K562 (cell line): ENCODE data around the gene TCF19. TPM values are rescaled to one million over a fixed set of nuclear protein-coding genes. Genes with fewer than 3 reads are reported as not detected.

Source experiments
- CTCF ChIP-seq, 3 experiments: IDR thresholded peaks in 2 of 3; conservative IDR thresholded peaks in 1 of 3; 2 replicates each; pipeline ENCODE4 v1.5.1; 2011 to 2012; ENCODE audit warnings: low read length in 3 of 3, mild to moderate bottlenecking in 3 of 3, control low read depth in 2 of 3, improper control_type of control experiment in 1 of 3, inconsistent platforms in 1 of 3, low read depth in 1 of 3, mixed read lengths in 1 of 3, moderate library complexity in 1 of 3; ENCODE audit not compliant: insufficient read depth in 2 of 3
- JUND ChIP-seq, 2 experiments: IDR thresholded peaks; 2 replicates in 1 of 2; 3 replicates in 1 of 2; pipeline ENCODE4 v1.6.1; 2011; ENCODE audit warnings: borderline replicate concordance in 2 of 2, low read depth in 2 of 2, low read length in 2 of 2, improper control_type of control experiment in 1 of 2, missing biosample characterization in 1 of 2, missing genetic modification characterization in 1 of 2, missing genetic modification reagents in 1 of 2
- NKRF ChIP-seq: fragments of 450-650 bp; IDR thresholded peaks from 2 replicates; pipeline ENCODE4 v1.6.1; 2016; ENCODE audit warnings: borderline replicate concordance
- PTTG1 ChIP-seq: fragments of 450-650 bp; IDR thresholded peaks from 2 replicates; pipeline ENCODE4 v1.6.1; 2016; ENCODE audit warnings: low read depth, mild to moderate bottlenecking, missing genetic modification characterization, missing compliant biosample characterization
- SMARCA4 ChIP-seq: fragments of 450-650 bp; IDR thresholded peaks from 2 replicates; pipeline ENCODE4 v1.6.1; 2016
- TAF15 ChIP-seq: fragments of 200-400 bp; formaldehyde crosslinking; IDR thresholded peaks from 2 replicates; pipeline ENCODE4 v1.6.1; 2017; ENCODE audit warnings: mild to moderate bottlenecking, low read depth, low read length, moderate library complexity
- TGIF2 ChIP-seq: sonication (generic); formaldehyde crosslinking; IDR thresholded peaks from 2 replicates; pipeline ENCODE4 v1.8.1; 2022; ENCODE audit warnings: mild to moderate bottlenecking, missing genetic modification reagents, moderate library complexity
- VEZF1 ChIP-seq: fragments of 200-800 bp; sonication (Bioruptor generic); IDR thresholded peaks from 2 replicates; pipeline ENCODE4 v1.6.1; 2017; ENCODE audit warnings: missing genetic modification characterization, missing compliant biosample characterization
- ZC3H4 ChIP-seq: sonication (generic); formaldehyde crosslinking; IDR thresholded peaks from 2 replicates; pipeline ENCODE4 v1.9.0; 2021; ENCODE audit warnings: missing genetic modification reagents, borderline replicate concordance
- ZNF232 ChIP-seq: sonication (generic); formaldehyde crosslinking; IDR thresholded peaks from 2 replicates; pipeline ENCODE4 v1.8.0; 2022; ENCODE audit warnings: mild to moderate bottlenecking, missing genetic modification reagents
- ZNF512 ChIP-seq: IDR thresholded peaks from 2 replicates; pipeline ENCODE4 v1.6.1; 2016; ENCODE audit warnings: missing genetic modification characterization, missing compliant biosample characterization
- polyA plus RNA-seq, 8 experiments: library from polyadenylated mRNA; depleted of rRNA in 4 of 8; stranded (reverse) in 5 of 8; unstranded in 3 of 8; fragments of >200 nt; fragmentation: Nextera tagmentation in 2 of 8; fragmentation: Illumina TruSeq in 1 of 8; extraction: Ambion mirVana in 2 of 8; extraction: Trizol in 1 of 8; gene quantifications; 2 replicates each; pipeline versions ENCODE4 v1.2.1 to v1.2.3, GENCODE V29; 2011 to 2014; ENCODE audit warnings: inconsistent platforms in 1 of 8, missing spikeins in 1 of 8
- total RNA-seq, 7 experiments: library from RNA; depleted of rRNA in 6 of 7; stranded (reverse); fragments of >200 nt in 6 of 7; fragmentation: Illumina TruSeq in 2 of 7; extraction: Trizol in 2 of 7; gene quantifications; 2 replicates each; pipeline versions ENCODE4 v1.2.1 to v1.2.3, GENCODE V29; 2011 to 2021; ENCODE audit warnings: low replicate concordance in 1 of 7

The TCF19 gene
- total and polyA plus RNA-seq, 9 of the 15 experiments (the other 6 are each of a cell fraction or from before 2014, with no cell fraction given) = 4.2 to 42.5 (median 25.7) TPM

- TF ChIP-seq NKRF (no peak), VEZF1 (CRISPR knock-in tag) (no peak), PTTG1 (no peak), CTCF (IDR thresholded peaks at IDR 0.05 in 2 of 3, conservative IDR thresholded peaks at IDR 0.05 in 1 of 3; ENCODE audit: insufficient read depth in 2 of 3, low read depth in 1 of 3, low read length in 3 of 3) (no peak), ZNF512 (no peak), SMARCA4 (no peak), ZNF232 (CRISPR knock-in tag) (no peak), ZC3H4 (CRISPR knock-in tag) (no peak), TGIF2 (CRISPR knock-in tag) (no peak), JUND (IDR thresholded peaks at IDR 0.05; ENCODE audit: borderline replicate concordance, low read depth, low read length) (peak; percentile 9; the same call in 1 of the 2 replicates), JUND (tag; IDR thresholded peaks at IDR 0.05; ENCODE audit: borderline replicate concordance, low read depth, low read length) (no peak), TAF15 (no peak)
- TF ChIP-seq, all 486 proteins: peak for 7
Observed at GRCh38 chr6:31122791-31123706, 35.3 kb upstream of the TCF19 start (continued).
